Nephron (organoid): Measurements from ENCODE around the gene DES.

Source experiments
- H3K27ac Mint-ChIP-seq, 3 experiments: 2 replicates each; pipeline ENCODE4 v1.8.0; 2020; ENCODE audit warnings: mixed read lengths in 3 of 3, mild to moderate bottlenecking in 2 of 3, moderate library complexity in 1 of 3
- H3K27me3 Mint-ChIP-seq: 2 replicates; pipeline ENCODE4 v1.8.0; 2021; ENCODE audit warnings: low read depth, mild to moderate bottlenecking, moderate library complexity, mixed read lengths
- H3K36me3 Mint-ChIP-seq: 2 replicates; pipeline ENCODE4 v1.8.0; 2020; ENCODE audit warnings: low read depth, mixed read lengths
- H3K4me1 Mint-ChIP-seq: 2 replicates; pipeline ENCODE4 v1.8.0; 2020; ENCODE audit warnings: mixed read lengths
- H3K4me3 Mint-ChIP-seq, 3 experiments: 2 replicates each; pipeline ENCODE4 v1.8.0; 2020; ENCODE audit warnings: mild to moderate bottlenecking in 3 of 3, mixed read lengths in 3 of 3, moderate library complexity in 2 of 3
- H3K9me3 Mint-ChIP-seq: 2 replicates; pipeline ENCODE4 v1.8.0; 2020; ENCODE audit warnings: mixed read lengths
- TF ChIP-seq, protein P1 (sequence below), 3 experiments: fragments of 200-600 bp; sonication (generic); IDR thresholded peaks; one replicate each; pipeline ENCODE4 v1.5.0; 2021; ENCODE audit warnings: antibody characterized with exemption in 3 of 3; ENCODE audit not compliant: unreplicated experiment in 3 of 3

Gene DES

DNA sequence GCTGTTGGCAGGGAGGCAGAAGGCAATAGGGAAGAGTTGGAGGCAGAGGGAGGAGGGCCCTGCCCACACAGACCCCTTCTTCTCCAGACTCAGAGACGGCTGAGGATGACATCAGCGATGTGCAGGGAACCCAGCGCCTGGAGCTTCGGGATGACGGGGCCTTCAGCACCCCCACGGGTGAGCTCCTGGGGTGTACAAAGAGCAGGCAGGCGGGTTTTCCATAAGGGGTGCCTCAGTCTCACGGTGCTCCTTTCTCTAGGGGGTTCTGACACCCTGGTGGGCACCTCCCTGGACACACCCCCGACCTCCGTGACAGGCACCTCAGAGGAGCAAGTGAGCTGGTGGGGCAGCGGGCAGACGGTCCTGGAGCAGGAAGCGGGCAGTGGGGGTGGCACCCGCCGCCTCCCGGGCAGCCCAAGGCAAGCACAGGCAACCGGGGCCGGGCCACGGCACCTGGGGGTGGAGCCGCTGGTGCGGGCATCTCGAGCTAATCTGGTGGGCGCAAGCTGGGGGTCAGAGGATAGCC, 26.5 kb downstream of the DES start:
- H3K4me3 Mint-ChIP-seq = peak overlapping the region in 2 of 3 experiments; percentile 21 to 90
- peak overlapping the region in 1 of 3 experiments; percentile 41 for H3K27ac Mint-ChIP-seq
- H3K9me3 Mint-ChIP-seq = no peaks in the 10 kb centered on the region
- peaks cover 9% of the 10 kb centered on the region for H3K27me3 Mint-ChIP-seq
- TF ChIP-seq, protein P1, sequence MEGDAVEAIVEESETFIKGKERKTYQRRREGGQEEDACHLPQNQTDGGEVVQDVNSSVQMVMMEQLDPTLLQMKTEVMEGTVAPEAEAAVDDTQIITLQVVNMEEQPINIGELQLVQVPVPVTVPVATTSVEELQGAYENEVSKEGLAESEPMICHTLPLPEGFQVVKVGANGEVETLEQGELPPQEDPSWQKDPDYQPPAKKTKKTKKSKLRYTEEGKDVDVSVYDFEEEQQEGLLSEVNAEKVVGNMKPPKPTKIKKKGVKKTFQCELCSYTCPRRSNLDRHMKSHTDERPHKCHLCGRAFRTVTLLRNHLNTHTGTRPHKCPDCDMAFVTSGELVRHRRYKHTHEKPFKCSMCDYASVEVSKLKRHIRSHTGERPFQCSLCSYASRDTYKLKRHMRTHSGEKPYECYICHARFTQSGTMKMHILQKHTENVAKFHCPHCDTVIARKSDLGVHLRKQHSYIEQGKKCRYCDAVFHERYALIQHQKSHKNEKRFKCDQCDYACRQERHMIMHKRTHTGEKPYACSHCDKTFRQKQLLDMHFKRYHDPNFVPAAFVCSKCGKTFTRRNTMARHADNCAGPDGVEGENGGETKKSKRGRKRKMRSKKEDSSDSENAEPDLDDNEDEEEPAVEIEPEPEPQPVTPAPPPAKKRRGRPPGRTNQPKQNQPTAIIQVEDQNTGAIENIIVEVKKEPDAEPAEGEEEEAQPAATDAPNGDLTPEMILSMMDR (IDR thresholded peaks at IDR 0.05; ENCODE audit: unreplicated experiment in 3 of 3) = no peak
- H3K4me1 Mint-ChIP-seq = peaks cover 54% of the 10 kb centered on the region
- H3K36me3 Mint-ChIP-seq = peaks cover under 1% of the 10 kb centered on the region

DNA sequence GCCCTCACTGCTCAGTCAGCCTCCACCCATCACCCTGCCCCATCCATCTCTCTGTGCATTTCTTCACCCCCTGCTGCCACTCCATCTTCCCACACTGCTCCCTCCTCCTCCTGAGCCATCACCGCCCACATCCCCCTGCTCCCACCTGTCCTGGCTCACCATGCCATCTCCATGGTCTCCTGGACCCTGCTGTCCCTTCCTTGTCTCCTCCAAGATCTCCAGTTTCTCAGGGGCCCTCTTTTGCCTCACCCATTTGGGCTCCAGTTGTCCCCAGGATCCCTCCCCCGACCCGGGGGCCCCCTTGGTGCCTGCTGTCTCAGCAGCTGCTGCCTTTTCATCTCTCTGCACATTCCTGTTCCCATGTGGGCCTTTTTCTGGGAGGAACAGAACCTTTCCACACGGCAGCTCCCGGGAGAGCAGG, 27.1 kb downstream of the DES start:
- TF ChIP-seq, protein P1 (IDR thresholded peaks at IDR 0.05; ENCODE audit: unreplicated experiment in 3 of 3) = no peak
- H3K27ac Mint-ChIP-seq = peak overlapping the region; percentile 41 to 74 (median 65)
- H3K4me1 Mint-ChIP-seq = peaks cover 60% of the 10 kb centered on the region
- peaks cover 4% of the 10 kb centered on the region for H3K36me3 Mint-ChIP-seq
- peaks cover 12% of the 10 kb centered on the region for H3K27me3 Mint-ChIP-seq
- H3K9me3 Mint-ChIP-seq = no peaks in the 10 kb centered on the region
- peak overlapping the region; percentile 64 to 81 (median 79) for H3K4me3 Mint-ChIP-seq

DNA sequence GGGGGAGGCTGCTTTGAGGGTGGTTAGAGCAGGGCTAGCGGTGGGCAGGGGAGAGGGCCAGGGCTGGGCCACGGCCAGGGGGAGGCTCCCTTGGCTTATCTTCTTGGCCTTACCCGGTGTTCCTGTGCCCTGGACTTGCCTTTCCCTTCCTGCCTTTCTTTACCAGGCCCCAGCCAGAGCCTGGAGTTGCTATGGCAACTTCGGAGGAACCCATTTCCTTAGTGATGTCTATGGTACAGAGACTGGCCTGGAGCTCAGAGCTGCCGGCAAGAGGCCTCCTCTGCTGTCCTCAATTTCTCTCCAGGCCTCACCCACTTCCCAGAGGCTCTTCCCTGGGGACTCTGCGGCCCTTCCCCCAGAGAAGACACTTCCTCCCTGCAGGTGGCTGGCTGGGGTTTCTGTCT, 27.9 kb downstream of the DES start:
- H3K27ac Mint-ChIP-seq = peak overlapping the region; percentile 41 to 74 (median 55)
- peaks cover 63% of the 10 kb centered on the region for H3K4me1 Mint-ChIP-seq
- no peaks in the 10 kb centered on the region for H3K9me3 Mint-ChIP-seq
- H3K4me3 Mint-ChIP-seq = peak overlapping the region; percentile 64 to 81 (median 79)
- TF ChIP-seq, protein P1 (IDR thresholded peaks at IDR 0.05; ENCODE audit: unreplicated experiment in 3 of 3) = no peak
- peaks cover 21% of the 10 kb centered on the region for H3K27me3 Mint-ChIP-seq
- peaks cover 4% of the 10 kb centered on the region for H3K36me3 Mint-ChIP-seq

DNA sequence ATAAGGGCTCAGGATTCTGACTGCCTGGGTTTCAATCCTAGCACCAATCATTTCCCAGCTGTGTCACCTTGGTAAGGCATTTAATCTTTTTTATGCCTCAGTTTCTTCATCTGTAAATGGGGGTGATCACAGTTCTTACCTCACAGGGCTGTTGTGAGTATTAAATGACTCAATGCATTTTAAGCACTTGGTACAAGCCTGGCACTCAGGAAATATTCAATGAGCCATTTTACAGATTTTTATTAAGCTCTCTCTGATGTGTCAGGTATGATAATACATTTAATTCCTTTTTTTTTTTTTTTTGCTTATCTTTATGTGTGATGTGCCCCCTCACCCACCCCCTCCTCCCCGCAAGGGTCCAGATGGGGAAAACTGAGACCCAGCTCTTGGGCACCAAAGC, 28.5 kb downstream of the DES start:
- TF ChIP-seq, protein P1 (IDR thresholded peaks at IDR 0.05; ENCODE audit: unreplicated experiment in 3 of 3) = no peak
- Mint-ChIP-seq H3K27me3 (peaks cover 17% of the 10 kb centered on the region), H3K9me3 (no peaks in the 10 kb centered on the region), H3K4me3 (peak overlapping the region in 2 of 3 experiments; percentile 79 to 81), H3K4me1 (peaks cover 59% of the 10 kb centered on the region), H3K36me3 (peaks cover 4% of the 10 kb centered on the region), H3K27ac (peak overlapping the region in 1 of 3 experiments; percentile 70)

DNA sequence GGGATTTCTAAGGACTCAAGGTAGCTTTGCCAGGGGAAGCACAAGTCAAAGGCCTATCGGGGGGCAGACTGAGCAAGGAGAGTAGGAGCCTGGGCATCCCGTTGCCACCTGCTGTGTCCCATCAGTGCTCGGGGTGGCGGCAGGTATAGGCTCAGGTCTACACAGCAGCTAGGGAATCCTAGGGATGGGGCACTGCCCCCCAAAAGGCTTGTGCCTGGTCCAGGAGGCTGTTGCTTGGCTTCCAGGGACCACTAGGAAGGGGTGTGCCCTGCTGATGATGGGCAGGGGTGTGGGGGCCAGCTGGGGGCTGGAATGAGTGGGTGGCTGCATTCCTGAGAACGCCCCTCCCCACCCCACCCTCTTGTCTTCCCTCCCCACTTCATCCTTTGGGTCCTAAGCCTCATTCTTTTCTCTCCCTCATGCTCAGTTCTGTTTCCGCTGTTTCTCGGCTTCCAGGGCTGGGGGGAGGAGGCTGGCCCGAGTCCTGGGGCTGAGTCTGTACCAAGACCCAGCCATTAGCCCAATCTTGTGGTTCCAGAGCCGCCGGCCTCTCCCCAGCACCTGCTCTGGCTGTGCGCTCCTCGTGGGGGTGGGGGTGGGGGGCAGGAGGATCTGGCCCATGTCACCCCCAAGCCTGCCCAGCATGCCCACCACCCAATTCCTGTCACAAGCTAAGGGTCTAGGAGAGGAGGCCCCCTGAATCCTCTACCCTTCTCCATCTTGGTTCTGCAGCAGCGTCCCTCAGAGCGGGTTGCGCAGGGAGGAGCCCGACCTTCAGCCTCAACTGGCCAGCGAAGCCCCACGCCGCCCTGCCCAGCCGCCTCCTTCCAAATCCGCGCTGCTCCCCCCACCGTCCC, 29.3 kb downstream of the DES start:
- Mint-ChIP-seq H3K36me3 (peaks cover 4% of the 10 kb centered on the region), H3K27ac (peak overlapping the region in 1 of 3 experiments; percentile 70), H3K9me3 (no peaks in the 10 kb centered on the region), H3K27me3 (peaks cover 18% of the 10 kb centered on the region), H3K4me3 (peak overlapping the region in 2 of 3 experiments; percentile 54 to 70), H3K4me1 (peaks cover 66% of the 10 kb centered on the region)
- TF ChIP-seq, protein P1 (IDR thresholded peaks at IDR 0.05; ENCODE audit: unreplicated experiment in 3 of 3) = no peak
